ENCODE data around the gene KHSRP.

The KHSRP gene

DNA sequence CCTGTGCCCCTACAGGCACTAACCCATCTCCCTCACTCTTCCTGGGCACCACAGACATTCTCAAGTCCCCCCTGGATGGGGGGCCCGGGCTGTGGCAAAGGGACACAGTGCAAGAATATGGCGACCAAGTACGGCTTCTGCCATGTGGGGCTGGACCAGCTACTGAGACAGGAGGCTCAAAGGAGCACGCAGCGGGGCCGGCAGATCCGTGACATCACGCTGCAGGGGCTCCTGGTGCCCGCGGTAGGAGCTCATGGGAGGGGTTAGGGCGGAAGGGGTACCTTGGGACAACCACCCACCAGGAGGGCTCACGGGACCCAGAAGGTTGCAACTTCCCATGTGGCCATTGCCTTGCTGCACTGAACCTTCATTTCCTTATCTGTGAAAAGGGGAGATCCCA is 28.3 kb downstream of the KHSRP start:
- CTCF ChIA-PET: no interaction called here
- no peak overlapping the region for H3K4me3 ChIP-seq (ENCODE audit: low read depth, low read length)
- POLR2A ChIA-PET: no interaction called here
- no peak for DNase-seq (ENCODE audit: low read depth, low spot score)
- TF ChIP-seq CTCF (IDR thresholded peaks at IDR 0.05; ENCODE audit: insufficient read depth, low read length, missing control alignments): no peak

DNA sequence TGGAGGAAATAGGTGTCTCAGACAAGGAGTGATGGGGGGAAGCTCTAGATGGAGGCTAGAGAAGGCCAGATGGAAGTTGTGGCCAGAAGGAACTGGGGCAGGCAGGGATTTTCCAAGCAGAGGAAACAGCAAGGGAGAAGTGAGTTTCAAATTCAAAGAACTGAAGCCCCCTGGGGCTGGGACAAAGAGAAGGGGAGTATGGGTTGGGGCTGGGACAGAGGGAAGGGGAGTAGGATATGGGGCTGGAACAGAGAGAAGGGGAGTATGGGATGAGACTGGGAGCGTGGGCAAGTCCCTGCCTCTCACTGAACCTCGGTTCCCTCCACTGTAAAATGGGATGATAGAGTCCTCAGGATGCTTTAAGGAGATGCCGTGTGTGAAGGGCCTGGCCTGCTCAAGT is 29.8 kb downstream of the KHSRP start:
- ChIA-PET POLR2A (no interaction called here), CTCF (no interaction called here)
- no peak for TF ChIP-seq CTCF (IDR thresholded peaks at IDR 0.05; ENCODE audit: insufficient read depth, low read length, missing control alignments)
- no peak for DNase-seq (ENCODE audit: low read depth, low spot score)
- H3K4me3 ChIP-seq (ENCODE audit: low read depth, low read length): no peak overlapping the region

DNA sequence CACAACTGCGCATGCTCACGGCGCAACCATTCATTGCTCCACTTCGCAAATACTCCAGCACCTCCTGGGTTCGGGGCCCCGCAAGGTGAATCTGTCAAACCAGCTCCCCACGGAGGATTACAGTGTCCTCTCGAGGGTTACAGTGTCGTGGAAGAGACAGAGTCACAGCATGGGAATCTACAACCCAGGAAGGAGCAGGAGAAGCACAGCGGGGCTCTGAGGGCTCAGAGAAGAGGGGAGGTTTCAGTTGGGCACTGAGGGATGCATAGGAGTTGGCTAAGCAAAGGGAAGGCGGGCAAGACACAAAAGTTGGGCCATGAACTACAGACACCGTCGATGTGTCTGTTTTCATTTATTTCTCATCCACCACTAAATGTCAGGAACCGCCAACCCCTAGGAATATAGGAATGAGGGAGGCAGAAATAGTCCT is 30.6 kb downstream of the KHSRP start:
- POLR2A ChIA-PET: interaction anchor here (0.7 to 1.7 kb wide), 3 partner anchors 16 to 26 kb away, joined by 3 to 9 read pairs (median 4); partner anchors contain the start of gene ALKBH7
- CTCF ChIA-PET: interaction anchor here (0.9 to 1.0 kb wide), 2 partner anchors 12 to 17 kb away, joined by 3 to 4 read pairs; no protein-coding TSS in a partner anchor

DNA sequence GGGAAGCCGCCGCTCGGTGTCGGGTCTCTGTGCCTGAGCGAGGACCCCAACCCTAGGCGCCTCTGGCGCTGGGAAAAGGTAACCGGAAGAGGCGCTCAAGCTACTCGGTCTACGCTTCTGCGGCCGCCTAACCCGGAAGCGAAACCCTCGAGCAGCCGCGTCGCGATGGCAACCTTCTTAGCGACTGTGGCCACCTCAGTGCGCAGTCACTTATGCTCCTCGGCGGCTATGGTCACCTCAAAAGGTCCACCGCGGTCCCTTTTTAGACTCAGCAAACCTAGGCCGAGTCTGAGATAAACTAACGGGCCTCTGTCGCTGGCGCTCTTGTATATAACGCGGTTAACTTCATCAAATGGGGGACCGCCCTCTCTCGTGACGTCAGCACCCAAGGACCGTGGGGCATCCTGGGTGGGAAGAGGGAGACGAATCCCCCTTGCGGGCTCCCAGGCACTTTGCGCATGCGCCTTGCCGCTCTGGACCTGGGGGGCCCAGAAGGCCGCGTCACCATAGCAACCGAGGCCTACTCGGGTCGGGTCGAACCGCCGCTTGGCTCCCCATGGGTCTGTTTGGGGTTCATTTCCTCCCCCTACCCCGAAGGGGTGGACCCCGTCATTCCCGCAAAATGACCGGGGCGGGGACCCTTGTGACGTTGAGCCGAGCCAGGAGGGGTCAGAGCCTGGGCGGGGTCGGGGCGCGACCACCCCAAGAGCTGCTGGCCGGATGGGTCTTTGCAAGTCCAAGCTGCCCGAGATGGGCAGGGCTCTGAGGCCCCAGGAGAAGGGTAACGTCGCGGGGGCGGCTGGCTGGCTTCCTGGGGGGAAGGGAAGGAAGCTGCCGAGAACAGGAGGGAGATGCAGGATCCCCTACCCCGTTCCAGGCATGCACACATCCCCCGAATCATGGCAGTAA is 31.3 kb downstream of the KHSRP start, which contains the start of gene GTF2F1:
Gene GTF2F1 (minus strand): TSS at position 91 of the 909 bp plus-strand sequence. CDS start 169 bp downstream, outside the sequence.
- ChIA-PET CTCF (interaction anchor here (0.9 to 1.1 kb wide), 3 partner anchors 13 to 167 kb away, joined by 3 to 4 read pairs (median 3); no protein-coding TSS in a partner anchor), POLR2A (interaction anchor here (0.6 to 1.7 kb wide), 5 partner anchors 10 to 102 kb away, joined by 3 to 9 read pairs (median 4); partner anchors contain the start of gene ALKBH7)
- H3K4me3 ChIP-seq (ENCODE audit: low read depth, low read length): peak within 1 kb of the TSS; percentile 82
- peak; percentile 63 for DNase-seq (ENCODE audit: low read depth, low spot score)
- peak; percentile 20 for TF ChIP-seq CTCF (IDR thresholded peaks at IDR 0.05; ENCODE audit: insufficient read depth, low read length, missing control alignments)

More for the DNA sequence above, 30.6 kb downstream of the KHSRP start:
- DNase-seq (ENCODE audit: low read depth, low spot score): no peak
- TF ChIP-seq CTCF (IDR thresholded peaks at IDR 0.05; ENCODE audit: insufficient read depth, low read length, missing control alignments): no peak
- peak overlapping the region; percentile 82 for H3K4me3 ChIP-seq (ENCODE audit: low read depth, low read length)

DNA sequence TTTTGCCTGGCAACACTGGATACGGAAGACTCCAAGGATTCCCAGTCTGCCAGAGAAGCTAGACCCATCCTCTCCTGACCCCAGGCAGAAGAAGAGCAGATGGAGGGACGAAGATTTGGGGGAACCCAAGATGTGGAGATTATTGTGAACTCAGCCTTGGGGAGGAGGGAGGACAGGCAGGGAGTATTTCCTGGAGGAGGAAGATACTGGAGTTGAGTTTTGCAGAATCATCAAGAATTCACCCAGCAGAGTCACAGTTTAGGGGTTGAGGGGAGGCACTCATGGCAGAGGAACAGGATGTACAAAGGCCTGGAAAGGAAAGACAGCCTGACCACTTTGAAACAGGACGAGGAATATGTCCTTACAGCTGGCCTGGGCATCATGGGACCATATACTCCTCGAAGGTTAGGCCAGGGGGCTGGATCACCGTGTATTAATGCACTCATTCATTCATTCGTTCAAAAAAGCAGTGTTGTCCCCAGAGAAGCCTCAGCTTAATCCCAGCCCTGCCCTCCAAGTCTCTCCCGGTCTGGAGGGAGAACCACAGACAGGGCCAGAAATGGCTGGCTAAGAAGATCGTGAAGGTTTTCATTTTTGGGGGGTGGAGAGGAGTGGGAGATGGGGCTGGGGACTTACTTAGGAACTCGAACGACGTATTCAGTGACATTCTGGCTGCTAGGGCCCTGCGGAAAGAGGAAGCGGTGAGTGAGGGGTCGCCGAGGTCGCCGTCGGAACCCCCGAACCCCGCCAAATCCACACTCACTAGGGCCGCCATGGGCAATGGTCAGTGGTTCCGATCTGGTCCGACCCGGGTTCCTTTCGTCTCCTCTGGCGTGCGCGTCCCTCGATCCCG is 32.2 kb downstream of the KHSRP start:
- ChIA-PET POLR2A (interaction anchor here (0.6 to 1.7 kb wide), 3 partner anchors 11 to 103 kb away, joined by 3 to 9 read pairs (median 5); partner anchors contain the start of gene ALKBH7), CTCF (interaction anchor here (1.1 kb wide), 1 partner anchor 166 kb away, joined by 3 read pairs; no protein-coding TSS in a partner anchor)
- no peak for TF ChIP-seq CTCF (IDR thresholded peaks at IDR 0.05; ENCODE audit: insufficient read depth, low read length, missing control alignments)
- peak overlapping the region; percentile 82 for H3K4me3 ChIP-seq (ENCODE audit: low read depth, low read length)
- no peak for DNase-seq (ENCODE audit: low read depth, low spot score)
